ENCODE results near the gene TMC8. TPM values are rescaled to one million over a fixed set of nuclear protein-coding genes. Genes with fewer than 3 reads are reported as not detected.

Gene TMC8
- total RNA-seq, 1 experiment from 2014 or later: not detected

GRCh38 chr17:78082988-78083387 is 47.6 kb upstream of the TMC8 start:
- Histone ChIP-seq H3K36me3 (ENCODE audit: control insufficient read depth, insufficient read depth, low read length) (peaks cover 1% of the 10 kb centered on the region), H3K27me3 (replicated peaks; ENCODE audit: control insufficient read depth, insufficient read depth, low read length) (no peaks in the 10 kb centered on the region), H3K4me1 (no peaks in the 10 kb centered on the region), H3K9me3 (no peaks in the 10 kb centered on the region), H3K4me3 (ENCODE audit: low read depth, low read length) (no peak overlapping the region)
- CTCF ChIA-PET: no interaction called here
- no peak for TF ChIP-seq CTCF (IDR thresholded peaks at IDR 0.05; ENCODE audit: insufficient read depth in 1 of 2, low read depth in 1 of 2, low read length in 1 of 2, severe bottlenecking in 1 of 2, unreplicated experiment in 1 of 2)
- Mint-ChIP-seq H3K36me3 (ENCODE audit: insufficient read depth, unreplicated experiment) (peaks cover 6% of the 10 kb centered on the region), H3K27ac (ENCODE audit: unreplicated experiment) (no peak overlapping the region), H3K4me1 (ENCODE audit: low read depth, unreplicated experiment) (no peaks in the 10 kb centered on the region), H3K9me3 (ENCODE audit: unreplicated experiment) (no peaks in the 10 kb centered on the region), H3K27me3 (ENCODE audit: insufficient read depth, unreplicated experiment) (no peaks in the 10 kb centered on the region), H3K4me3 (ENCODE audit: unreplicated experiment) (no peak overlapping the region)
- no peak for DNase-seq
- BruUV-seq (replicated peaks): no TSS peak
- intact Hi-C loops (cut with micrococcal nuclease; ENCODE audit: unreplicated experiment): no loop called here
- POLR2A ChIA-PET: no interaction called here

GRCh38 chr17:78086740-78087139 is 43.8 kb upstream of the TMC8 start:
- no peaks in the 10 kb centered on the region for H3K4me1 ChIP-seq
- H3K9me3 ChIP-seq: no peaks in the 10 kb centered on the region
- ChIA-PET CTCF (interaction anchor here (0.6 kb wide), 1 partner anchor 916 kb away, joined by 3 read pairs; no protein-coding TSS in a partner anchor), POLR2A (no interaction called here)
- no peak overlapping the region for H3K27ac Mint-ChIP-seq (ENCODE audit: unreplicated experiment)
- no peak overlapping the region for H3K4me3 ChIP-seq (ENCODE audit: low read depth, low read length)
- H3K27me3 Mint-ChIP-seq (ENCODE audit: insufficient read depth, unreplicated experiment): no peaks in the 10 kb centered on the region
- peaks cover 6% of the 10 kb centered on the region for H3K36me3 Mint-ChIP-seq (ENCODE audit: insufficient read depth, unreplicated experiment)
- no peak for TF ChIP-seq CTCF (IDR thresholded peaks at IDR 0.05; ENCODE audit: insufficient read depth in 1 of 2, low read depth in 1 of 2, low read length in 1 of 2, severe bottlenecking in 1 of 2, unreplicated experiment in 1 of 2)
- no peaks in the 10 kb centered on the region for H3K27me3 ChIP-seq (replicated peaks; ENCODE audit: control insufficient read depth, insufficient read depth, low read length)
- no peak overlapping the region for H3K4me3 Mint-ChIP-seq (ENCODE audit: unreplicated experiment)
- H3K9me3 Mint-ChIP-seq (ENCODE audit: unreplicated experiment): no peaks in the 10 kb centered on the region
- H3K36me3 ChIP-seq (ENCODE audit: control insufficient read depth, insufficient read depth, low read length): no peaks in the 10 kb centered on the region; the same call in none of the 2 replicates
- BruUV-seq (replicated peaks): no TSS peak
- no peak for DNase-seq
- no peaks in the 10 kb centered on the region for H3K4me1 Mint-ChIP-seq (ENCODE audit: low read depth, unreplicated experiment)
- intact Hi-C loops (cut with micrococcal nuclease; ENCODE audit: unreplicated experiment): no loop called here

- ChIA-PET POLR2A (interaction anchor here (0.6 kb wide), 1 partner anchor 333 kb away, joined by 4 read pairs; no protein-coding TSS in a partner anchor), CTCF (interaction anchor here (0.6 to 0.7 kb wide), 2 partner anchors 24 to 813 kb away, joined by 4 read pairs; no protein-coding TSS in a partner anchor)
- Histone ChIP-seq H3K9me3 (no peaks in the 10 kb centered on the region), H3K4me3 (ENCODE audit: low read depth, low read length) (no peak overlapping the region), H3K27me3 (replicated peaks; ENCODE audit: control insufficient read depth, insufficient read depth, low read length) (no peaks in the 10 kb centered on the region), H3K36me3 (ENCODE audit: control insufficient read depth, insufficient read depth, low read length) (no peaks in the 10 kb centered on the region; the same call in none of the 2 replicates), H3K4me1 (no peaks in the 10 kb centered on the region)
- no peak overlapping the region for H3K27ac Mint-ChIP-seq (ENCODE audit: unreplicated experiment)
- no peak for TF ChIP-seq CTCF (IDR thresholded peaks at IDR 0.05; ENCODE audit: insufficient read depth in 1 of 2, low read depth in 1 of 2, low read length in 1 of 2, severe bottlenecking in 1 of 2, unreplicated experiment in 1 of 2)
- no peaks in the 10 kb centered on the region for H3K4me1 Mint-ChIP-seq (ENCODE audit: low read depth, unreplicated experiment)
- peaks cover 7% of the 10 kb centered on the region for H3K36me3 Mint-ChIP-seq (ENCODE audit: insufficient read depth, unreplicated experiment)
- no peak overlapping the region for H3K4me3 Mint-ChIP-seq (ENCODE audit: unreplicated experiment)
- no peaks in the 10 kb centered on the region for H3K27me3 Mint-ChIP-seq (ENCODE audit: insufficient read depth, unreplicated experiment)
- intact Hi-C loops (cut with micrococcal nuclease; ENCODE audit: unreplicated experiment): no loop called here
- no peaks in the 10 kb centered on the region for H3K9me3 Mint-ChIP-seq (ENCODE audit: unreplicated experiment)
- DNase-seq: no peak
- BruUV-seq (replicated peaks): no TSS peak
Observed at GRCh38 chr17:78088529-78088928, 42.0 kb upstream of the TMC8 start.

Measured in Caco-2 (cell line).